Measurements from ENCODE around the gene MAPKAP1. TPM values are rescaled to one million over a fixed set of nuclear protein-coding genes. Genes with fewer than 3 reads are reported as not detected.

MAPKAP1 gene
- polyA plus RNA-seq, 1 donor from 2014 or later, result 57.5 TPM

DNA sequence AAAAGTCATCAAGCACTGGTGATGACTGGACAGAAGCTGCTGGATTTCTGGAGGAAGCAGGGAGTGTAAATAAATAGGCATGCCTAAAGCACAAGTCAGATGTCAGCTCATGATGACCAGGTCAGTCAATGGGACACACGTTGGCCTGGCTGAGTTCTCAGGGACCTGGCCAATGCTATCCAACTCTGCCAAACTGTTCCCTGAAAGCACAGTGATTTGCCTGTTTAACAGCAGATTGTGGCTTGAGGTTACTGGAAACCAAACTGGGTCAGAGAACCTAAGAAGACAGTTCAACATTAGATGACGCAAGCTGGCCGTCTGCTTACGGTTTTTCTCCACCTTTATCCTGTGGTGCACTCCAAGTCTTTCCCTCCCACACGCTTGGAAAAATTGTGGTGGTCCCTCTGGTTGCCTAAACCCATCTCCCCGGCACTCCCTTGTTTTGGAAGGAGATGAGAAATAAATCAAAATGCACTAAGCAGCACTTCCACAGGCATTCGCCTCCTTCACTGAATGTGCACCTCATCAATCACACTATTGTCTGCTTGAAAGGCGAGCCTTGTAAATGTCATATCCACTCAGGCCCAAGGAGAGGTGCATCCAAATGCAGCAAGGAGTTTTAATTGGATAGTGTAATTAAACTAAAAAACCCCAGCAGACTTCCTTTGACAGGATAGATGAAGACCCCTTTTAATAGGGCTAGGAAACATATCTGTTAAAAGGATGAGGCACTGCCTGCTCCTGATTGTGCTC lies 245.9 kb downstream of the MAPKAP1 start:
- H3K4me2 ChIP-seq (ENCODE audit: low read length), result no peak overlapping the region
- no peak overlapping the region for H3K4me3 ChIP-seq (ENCODE audit: low read length)
- H2AFZ ChIP-seq (ENCODE audit: low read depth, low read length), result no peak overlapping the region
- H3K36me3 ChIP-seq (ENCODE audit: insufficient read depth, low read length), result no peaks in the 10 kb centered on the region
- no peaks in the 10 kb centered on the region for H4K20me1 ChIP-seq (ENCODE audit: insufficient read depth)
- no peaks in the 10 kb centered on the region for H3F3A ChIP-seq (ENCODE audit: insufficient read depth, low read length, poor library complexity, severe bottlenecking)
- TF ChIP-seq SMC3 (conservative IDR thresholded peaks at IDR 0.05; ENCODE audit: poor library complexity), result no peak
- no peak for TF ChIP-seq TAF1 (IDR thresholded peaks at IDR 0.05; ENCODE audit: low read depth)
- no peak for TF ChIP-seq EZH2 (IDR thresholded peaks at IDR 0.05; ENCODE audit: borderline replicate concordance, insufficient read depth, low read length, poor library complexity, severe bottlenecking)
- TF ChIP-seq RAD21 (conservative IDR thresholded peaks at IDR 0.05), result no peak
- no peak for TF ChIP-seq MXI1 (conservative IDR thresholded peaks at IDR 0.05; ENCODE audit: poor library complexity, severe bottlenecking)
- TF ChIP-seq, protein P1, sequence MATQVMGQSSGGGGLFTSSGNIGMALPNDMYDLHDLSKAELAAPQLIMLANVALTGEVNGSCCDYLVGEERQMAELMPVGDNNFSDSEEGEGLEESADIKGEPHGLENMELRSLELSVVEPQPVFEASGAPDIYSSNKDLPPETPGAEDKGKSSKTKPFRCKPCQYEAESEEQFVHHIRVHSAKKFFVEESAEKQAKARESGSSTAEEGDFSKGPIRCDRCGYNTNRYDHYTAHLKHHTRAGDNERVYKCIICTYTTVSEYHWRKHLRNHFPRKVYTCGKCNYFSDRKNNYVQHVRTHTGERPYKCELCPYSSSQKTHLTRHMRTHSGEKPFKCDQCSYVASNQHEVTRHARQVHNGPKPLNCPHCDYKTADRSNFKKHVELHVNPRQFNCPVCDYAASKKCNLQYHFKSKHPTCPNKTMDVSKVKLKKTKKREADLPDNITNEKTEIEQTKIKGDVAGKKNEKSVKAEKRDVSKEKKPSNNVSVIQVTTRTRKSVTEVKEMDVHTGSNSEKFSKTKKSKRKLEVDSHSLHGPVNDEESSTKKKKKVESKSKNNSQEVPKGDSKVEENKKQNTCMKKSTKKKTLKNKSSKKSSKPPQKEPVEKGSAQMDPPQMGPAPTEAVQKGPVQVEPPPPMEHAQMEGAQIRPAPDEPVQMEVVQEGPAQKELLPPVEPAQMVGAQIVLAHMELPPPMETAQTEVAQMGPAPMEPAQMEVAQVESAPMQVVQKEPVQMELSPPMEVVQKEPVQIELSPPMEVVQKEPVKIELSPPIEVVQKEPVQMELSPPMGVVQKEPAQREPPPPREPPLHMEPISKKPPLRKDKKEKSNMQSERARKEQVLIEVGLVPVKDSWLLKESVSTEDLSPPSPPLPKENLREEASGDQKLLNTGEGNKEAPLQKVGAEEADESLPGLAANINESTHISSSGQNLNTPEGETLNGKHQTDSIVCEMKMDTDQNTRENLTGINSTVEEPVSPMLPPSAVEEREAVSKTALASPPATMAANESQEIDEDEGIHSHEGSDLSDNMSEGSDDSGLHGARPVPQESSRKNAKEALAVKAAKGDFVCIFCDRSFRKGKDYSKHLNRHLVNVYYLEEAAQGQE (IDR thresholded peaks at IDR 0.05; ENCODE audit: borderline replicate concordance), result no peak
- TF ChIP-seq, protein P2, sequence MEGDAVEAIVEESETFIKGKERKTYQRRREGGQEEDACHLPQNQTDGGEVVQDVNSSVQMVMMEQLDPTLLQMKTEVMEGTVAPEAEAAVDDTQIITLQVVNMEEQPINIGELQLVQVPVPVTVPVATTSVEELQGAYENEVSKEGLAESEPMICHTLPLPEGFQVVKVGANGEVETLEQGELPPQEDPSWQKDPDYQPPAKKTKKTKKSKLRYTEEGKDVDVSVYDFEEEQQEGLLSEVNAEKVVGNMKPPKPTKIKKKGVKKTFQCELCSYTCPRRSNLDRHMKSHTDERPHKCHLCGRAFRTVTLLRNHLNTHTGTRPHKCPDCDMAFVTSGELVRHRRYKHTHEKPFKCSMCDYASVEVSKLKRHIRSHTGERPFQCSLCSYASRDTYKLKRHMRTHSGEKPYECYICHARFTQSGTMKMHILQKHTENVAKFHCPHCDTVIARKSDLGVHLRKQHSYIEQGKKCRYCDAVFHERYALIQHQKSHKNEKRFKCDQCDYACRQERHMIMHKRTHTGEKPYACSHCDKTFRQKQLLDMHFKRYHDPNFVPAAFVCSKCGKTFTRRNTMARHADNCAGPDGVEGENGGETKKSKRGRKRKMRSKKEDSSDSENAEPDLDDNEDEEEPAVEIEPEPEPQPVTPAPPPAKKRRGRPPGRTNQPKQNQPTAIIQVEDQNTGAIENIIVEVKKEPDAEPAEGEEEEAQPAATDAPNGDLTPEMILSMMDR (IDR thresholded peaks at IDR 0.05; ENCODE audit: poor library complexity, severe bottlenecking), result no peak
- TF ChIP-seq EP300 (conservative IDR thresholded peaks at IDR 0.05; ENCODE audit: poor library complexity, severe bottlenecking), result no peak
- TF ChIP-seq POLR2AphosphoS5 (IDR thresholded peaks at IDR 0.05), result no peak
- H3K9me2 ChIP-seq (ENCODE audit: insufficient read depth, low read length), result no peaks in the 10 kb centered on the region
- H3K9me3 ChIP-seq (ENCODE audit: low read length), result peaks cover 8% of the 10 kb centered on the region
- H3K9ac ChIP-seq (ENCODE audit: low read length), result no peak overlapping the region
- no peaks in the 10 kb centered on the region for H3K79me2 ChIP-seq (replicated peaks; ENCODE audit: insufficient read depth, low read length)
- no peaks in the 10 kb centered on the region for H3K27me3 ChIP-seq (ENCODE audit: insufficient read depth, low read depth, low read length)
- no peak overlapping the region for H3K27ac ChIP-seq (ENCODE audit: low read length)

DNA sequence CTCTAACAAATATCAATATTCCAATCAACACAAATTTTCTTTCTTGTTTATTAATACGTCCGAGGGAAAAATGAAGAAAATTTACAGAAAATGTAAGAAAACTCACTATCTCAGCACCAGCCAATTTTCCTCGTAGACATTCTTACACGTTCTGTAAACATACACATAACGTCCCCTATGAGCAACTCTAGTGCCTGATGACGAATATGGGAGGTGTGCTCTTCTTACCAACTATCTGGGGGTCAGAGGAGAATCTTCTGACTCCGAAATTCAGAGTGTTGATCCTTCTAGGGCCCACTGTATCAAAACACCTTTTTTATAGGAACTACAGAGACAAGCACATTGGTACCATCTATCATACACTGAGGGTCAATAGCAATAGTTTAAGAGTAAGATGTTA lies 246.7 kb downstream of the MAPKAP1 start:
- H3K4me3 ChIP-seq (ENCODE audit: low read length), result no peak overlapping the region
- H3K27ac ChIP-seq (ENCODE audit: low read length), result no peak overlapping the region
- H4K20me1 ChIP-seq (ENCODE audit: insufficient read depth), result no peaks in the 10 kb centered on the region
- H3K9ac ChIP-seq (ENCODE audit: low read length), result no peak overlapping the region
- no peaks in the 10 kb centered on the region for H3K36me3 ChIP-seq (ENCODE audit: insufficient read depth, low read length)
- TF ChIP-seq MXI1 (conservative IDR thresholded peaks at IDR 0.05; ENCODE audit: poor library complexity, severe bottlenecking), result no peak
- TF ChIP-seq, protein P1 (IDR thresholded peaks at IDR 0.05; ENCODE audit: borderline replicate concordance), result no peak
- no peak for TF ChIP-seq EP300 (conservative IDR thresholded peaks at IDR 0.05; ENCODE audit: poor library complexity, severe bottlenecking)
- no peak for TF ChIP-seq POLR2AphosphoS5 (IDR thresholded peaks at IDR 0.05)
- TF ChIP-seq, protein P2 (IDR thresholded peaks at IDR 0.05; ENCODE audit: poor library complexity, severe bottlenecking), result no peak
- TF ChIP-seq EZH2 (IDR thresholded peaks at IDR 0.05; ENCODE audit: borderline replicate concordance, insufficient read depth, low read length, poor library complexity, severe bottlenecking), result no peak
- no peak for TF ChIP-seq RAD21 (conservative IDR thresholded peaks at IDR 0.05)
- H3K9me3 ChIP-seq (ENCODE audit: low read length), result peaks cover 8% of the 10 kb centered on the region
- H2AFZ ChIP-seq (ENCODE audit: low read depth, low read length), result no peak overlapping the region
- no peak overlapping the region for H3K4me2 ChIP-seq (ENCODE audit: low read length)
- H3K27me3 ChIP-seq (ENCODE audit: insufficient read depth, low read depth, low read length), result no peaks in the 10 kb centered on the region
- H3K79me2 ChIP-seq (replicated peaks; ENCODE audit: insufficient read depth, low read length), result no peaks in the 10 kb centered on the region
- no peaks in the 10 kb centered on the region for H3K9me2 ChIP-seq (ENCODE audit: insufficient read depth, low read length)
- H3F3A ChIP-seq (ENCODE audit: insufficient read depth, low read length, poor library complexity, severe bottlenecking), result no peaks in the 10 kb centered on the region
